ENCODE measurements around the gene TNFRSF9. TPM values are rescaled to one million over a fixed set of nuclear protein-coding genes. Genes with fewer than 3 reads are reported as not detected.

The TNFRSF9 gene
- total and polyA plus RNA-seq, 9 of the 15 experiments (the other 6 are each of a cell fraction or from before 2014, with no cell fraction given) = 0.04 to 0.29 (median 0.08) TPM; not detected in 1

- TF ChIP-seq CGGBP1 (CRISPR knock-in tag; IDR thresholded peaks at IDR 0.05) (no peak), POLR2H (tag; IDR thresholded peaks at IDR 0.05; ENCODE audit: low read depth) (no peak), CBFA2T2 (conservative IDR thresholded peaks at IDR 0.05) (peak; percentile 48; the same call in 1 of the 2 replicates), CREB3L1 (IDR thresholded peaks at IDR 0.05; ENCODE audit: borderline replicate concordance, low read depth) (no peak), FOXK1 (CRISPR knock-in tag; IDR thresholded peaks at IDR 0.05; ENCODE audit: borderline replicate concordance) (no peak), TCF3 (CRISPR knock-in tag; IDR thresholded peaks at IDR 0.05) (peak; percentile 59), DPF2 (IDR thresholded peaks at IDR 0.05) (peak; percentile 40; the same call in 1 of the 2 replicates), KLF10 (CRISPR knock-in tag; IDR thresholded peaks at IDR 0.05) (no peak), SRSF1 (IDR thresholded peaks at IDR 0.05; ENCODE audit: low read depth, low read length) (no peak), NCOA6 (IDR thresholded peaks at IDR 0.05) (no peak), RBM39 (optimal IDR thresholded peaks at IDR 0.05; ENCODE audit: low read depth, low read length) (no peak), SAFB (IDR thresholded peaks at IDR 0.05; ENCODE audit: borderline replicate concordance, low read depth, low read length) (no peak), E2F1 (CRISPR knock-in tag; IDR thresholded peaks at IDR 0.05) (no peak), ARID1B (IDR thresholded peaks at IDR 0.05) (peak; percentile 63), ATF3 (IDR thresholded peaks at IDR 0.05) (peak; percentile 85), ATF3 (CRISPR knock-in tag; conservative IDR thresholded peaks at IDR 0.05) (no peak), ZNF239 (CRISPR knock-in tag; IDR thresholded peaks at IDR 0.05) (no peak), PCBP1 (IDR thresholded peaks at IDR 0.05; ENCODE audit: low read depth, low read length, poor library complexity, severe bottlenecking) (no peak), RCOR1 (IDR thresholded peaks at IDR 0.05; ENCODE audit: borderline replicate concordance in 1 of 2, low read depth in 2 of 2, low read length in 2 of 2) (peak in 1 of 2 experiments; percentile 12; a peak in 1 of 4 replicates), FOS (IDR thresholded peaks at IDR 0.05; ENCODE audit: extremely low read depth, insufficient read length) (peak; percentile 30), ZBTB33 (CRISPR knock-in tag; IDR thresholded peaks at IDR 0.05) (no peak), MYBL2 (IDR thresholded peaks at IDR 0.05; ENCODE audit: low read depth) (no peak), MYBL2 (CRISPR knock-in tag; IDR thresholded peaks at IDR 0.05; ENCODE audit: borderline replicate concordance) (no peak)
Measured at GRCh38 chr1:7940745-7941436, at the start of gene TNFRSF9 (continued).

All from K562 (cell line).